GM12878 (cell line): ENCODE results near the gene KCNN1. TPM values are rescaled to one million over a fixed set of nuclear protein-coding genes. Genes with fewer than 3 reads are reported as not detected.

Experiments
- BACH1 ChIP-seq: fragments of 450-650 bp; IDR thresholded peaks from 2 replicates; pipeline ENCODE4 v1.6.1; 2017; ENCODE audit warnings: mild to moderate bottlenecking, borderline replicate concordance
- EGR1 ChIP-seq, 2 experiments: IDR thresholded peaks; 1 replicate in 1 of 2; 2 replicates in 1 of 2; pipeline ENCODE4 v1.6.1; 2011 to 2012; ENCODE audit warnings: low read depth in 2 of 2, low read length in 2 of 2, borderline replicate concordance in 1 of 2, mild to moderate bottlenecking in 1 of 2, moderate library complexity in 1 of 2
- NKRF ChIP-seq: fragments of 450-650 bp; conservative IDR thresholded peaks from 2 replicates; pipeline ENCODE4 v1.6.1; 2017; ENCODE audit warnings: mild to moderate bottlenecking, moderate library complexity
- POU2F2 ChIP-seq: IDR thresholded peaks from 3 replicates; pipeline ENCODE4 v1.6.1; 2011; ENCODE audit warnings: low read depth, mild to moderate bottlenecking, low read length, borderline replicate concordance
- ZNF592 ChIP-seq: fragments of 450-650 bp; IDR thresholded peaks from 2 replicates; pipeline ENCODE4 v1.6.1; 2017; ENCODE audit warnings: mild to moderate bottlenecking, moderate library complexity
- ZNF687 ChIP-seq: fragments of 450-650 bp; IDR thresholded peaks from 2 replicates; pipeline ENCODE4 v1.6.1; 2017; ENCODE audit warnings: mild to moderate bottlenecking, moderate library complexity
- ZSCAN29 ChIP-seq: fragments of 450-650 bp; IDR thresholded peaks from 2 replicates; pipeline ENCODE4 v1.6.1; 2017; ENCODE audit warnings: mild to moderate bottlenecking, moderate library complexity
- polyA plus RNA-seq, 11 experiments: library from polyadenylated mRNA; depleted of rRNA in 4 of 11; unstranded in 6 of 11; stranded (reverse) in 5 of 11; fragments of >200 nt; fragmentation: Nextera tagmentation in 4 of 11; fragmentation: Illumina TruSeq in 1 of 11; extraction: Ambion mirVana in 4 of 11; extraction: Trizol in 1 of 11; gene quantifications; 1 replicate in 1 of 11; 2 replicates in 10 of 11; pipeline versions ENCODE4 v1.2.1 to v1.2.3, GENCODE V29; 2011 to 2016; ENCODE audit warnings: inconsistent platforms in 2 of 11, missing spikeins in 2 of 11, low read depth in 1 of 11
- total RNA-seq, 4 experiments: library from RNA; depleted of rRNA in 3 of 4; stranded (reverse); fragments of >200 nt in 3 of 4; fragmentation: Illumina TruSeq in 1 of 4; extraction: Trizol in 1 of 4; gene quantifications; 2 replicates each; pipeline versions ENCODE4 v1.2.1 to v1.2.3, GENCODE V29; 2013 to 2021

KCNN1 gene
- total and polyA plus RNA-seq, 10 of the 15 experiments (the other 5 are each of a cell fraction or from before 2014, with no cell fraction given): 0.02 to 0.95 (median 0.16) TPM; not detected in 1

- peak; percentile 45; the same call in 1 of the 2 replicates for TF ChIP-seq ZNF687
- TF ChIP-seq ZNF592: no peak
- TF ChIP-seq POU2F2: no peak
- 0 out of 3 replicates have a peak, but pooled peaks of 1 of the 2 experiments have one; percentile 18 for TF ChIP-seq EGR1 (IDR thresholded peaks at IDR 0.05; ENCODE audit: borderline replicate concordance in 1 of 2, low read depth in 2 of 2, low read length in 2 of 2)
- peak; percentile 61; the same call in 1 of the 2 replicates for TF ChIP-seq BACH1
- peak; percentile 57 for TF ChIP-seq NKRF
- no peak for TF ChIP-seq ZSCAN29
- TF ChIP-seq, all 136 proteins: peak for 24
Observed at GRCh38 chr19:18007917-18008673, 41.2 kb downstream of the KCNN1 start, which contains the start of gene ARRDC2 (continued).
